C1 segment of cervical spinal cord (tissue), 14 donors: ENCODE measurements around the gene NOS1.
"Not testable (repeated sequence)": the region's sequence is repeated elsewhere in the genome, so short reads cannot be mapped to it uniquely, and the experiment has no call there.

Experiments
- DNase-seq, 14 donors: peaks; one replicate each; lab custom pipeline; 2025; lab: John Stamatoyannopoulos, UW

NOS1 gene

GRCh38 chr12:117361347-117361751 is at the start of gene NOS1:
NOS1 (minus strand) TSS chr12:117361626; CDS start chr12:117331069, 30,557 bp downstream.
- DNase-seq, result no peak

GRCh38 chr12:117409286-117409685 is 47.9 kb upstream of the NOS1 start:
- DNase-seq, result no peak

DNA sequence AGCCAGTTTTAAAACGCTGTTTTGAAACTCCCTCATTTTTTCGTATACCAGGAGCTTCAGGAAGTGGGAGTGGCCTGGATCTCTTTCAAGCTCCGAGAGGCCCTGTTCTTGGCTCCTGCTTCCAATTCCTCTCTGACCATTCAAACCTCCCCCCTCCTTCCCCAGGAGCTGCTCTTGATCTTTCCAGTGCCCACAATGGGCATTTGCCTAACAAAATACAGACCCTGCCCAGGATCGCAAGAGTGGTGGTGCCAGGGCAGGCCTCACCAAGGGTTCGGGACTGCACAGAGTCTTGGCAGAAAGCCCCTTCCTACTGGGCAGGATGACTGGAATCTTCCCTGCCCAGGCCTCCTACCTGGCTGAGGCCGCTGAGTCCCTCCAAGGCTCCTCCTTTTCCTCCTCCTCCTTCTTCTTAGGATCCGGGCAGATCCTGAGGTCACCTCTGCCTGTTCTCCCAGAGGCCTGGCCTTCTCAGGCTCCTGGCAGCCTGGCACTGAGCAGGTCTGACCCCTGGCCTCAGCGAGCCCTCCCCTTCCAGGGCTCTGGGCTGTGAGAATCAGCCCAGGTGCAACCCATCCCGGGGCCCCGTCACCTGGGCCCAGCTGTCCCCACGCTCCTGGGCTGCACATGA is 46.9 kb upstream of the NOS1 start:
- peak in 9 of 14 donors; percentile 11 to 46 (median 22) for DNase-seq

GRCh38 chr12:117404940-117405339 is 43.5 kb upstream of the NOS1 start:
- no peak for DNase-seq

DNA sequence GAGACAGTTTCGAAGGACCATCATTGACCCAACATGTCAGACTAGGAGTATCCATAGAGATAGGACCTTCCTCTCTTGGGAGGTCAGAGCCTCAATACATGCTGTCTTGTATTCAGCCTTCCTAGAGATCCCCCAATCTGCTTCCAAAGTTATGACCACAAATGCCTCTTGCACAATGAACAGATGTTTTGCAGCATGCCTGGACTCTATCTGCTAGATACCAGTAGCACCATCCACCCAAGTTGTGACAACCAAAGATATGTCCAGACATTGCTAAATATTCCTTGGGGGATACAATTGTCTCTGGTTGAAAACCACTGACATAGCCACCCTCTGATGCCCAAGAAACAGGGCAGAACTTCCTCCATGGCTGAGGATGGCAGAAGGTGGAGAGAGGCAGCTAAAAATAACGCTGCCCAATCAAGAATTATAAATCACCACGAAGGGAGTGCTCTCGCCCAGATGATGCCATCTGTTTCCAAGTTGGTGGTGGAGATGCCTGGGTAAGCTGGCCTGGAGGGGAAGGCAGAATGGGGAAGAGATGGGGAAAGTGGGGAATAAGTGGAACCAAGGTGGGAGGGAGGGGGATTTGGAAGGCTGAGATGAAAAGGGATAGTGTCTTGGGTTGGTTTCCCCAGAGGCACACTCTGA is 42.9 kb upstream of the NOS1 start:
- no peak for DNase-seq

GRCh38 chr12:117403586-117404139 is 42.2 kb upstream of the NOS1 start:
- no peak for DNase-seq

GRCh38 chr12:117402363-117402762 is 40.9 kb upstream of the NOS1 start:
- DNase-seq, result no peak

- no peak for DNase-seq
Measured at GRCh38 chr12:117400912-117401311, 39.5 kb upstream of the NOS1 start.

DNA sequence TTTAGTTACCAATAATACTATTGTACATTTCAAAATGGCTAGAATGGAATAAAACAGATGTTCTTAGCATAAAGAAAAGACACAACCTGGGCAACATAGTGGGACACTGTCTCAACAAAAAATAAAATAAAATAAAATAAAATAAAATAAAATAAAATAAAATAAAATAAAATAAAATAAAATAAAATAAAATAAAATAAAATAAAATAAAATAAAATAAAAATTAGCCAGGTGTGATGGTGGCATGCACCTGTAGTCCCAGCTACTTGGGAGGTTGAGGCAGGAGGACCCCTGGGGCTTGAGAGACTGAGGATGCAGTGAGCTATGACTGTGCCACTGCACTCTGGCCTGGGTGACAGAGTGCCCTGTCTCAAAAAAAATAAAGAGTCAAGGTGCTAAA is 37.1 kb upstream of the NOS1 start:
- DNase-seq, result not testable (repeated sequence)

DNA sequence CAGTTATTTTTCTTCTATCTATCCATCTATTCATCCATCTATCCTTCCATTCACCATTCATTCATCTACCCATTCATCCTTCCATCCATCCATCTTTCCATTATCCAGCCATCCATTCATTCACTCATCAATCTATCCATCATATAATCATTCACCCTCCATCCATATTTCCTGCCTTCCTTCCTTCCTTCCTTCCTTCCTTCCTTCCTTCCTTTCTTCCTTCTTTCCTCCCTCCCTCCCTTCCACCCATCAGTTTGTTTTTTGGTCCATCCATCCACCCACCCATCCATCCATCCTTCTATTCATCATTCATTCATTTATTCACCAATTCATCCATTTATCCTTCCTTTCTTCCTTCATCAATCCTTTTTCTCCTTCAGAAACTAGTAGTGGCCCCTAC is 34.3 kb upstream of the NOS1 start:
- DNase-seq, result no peak

DNA sequence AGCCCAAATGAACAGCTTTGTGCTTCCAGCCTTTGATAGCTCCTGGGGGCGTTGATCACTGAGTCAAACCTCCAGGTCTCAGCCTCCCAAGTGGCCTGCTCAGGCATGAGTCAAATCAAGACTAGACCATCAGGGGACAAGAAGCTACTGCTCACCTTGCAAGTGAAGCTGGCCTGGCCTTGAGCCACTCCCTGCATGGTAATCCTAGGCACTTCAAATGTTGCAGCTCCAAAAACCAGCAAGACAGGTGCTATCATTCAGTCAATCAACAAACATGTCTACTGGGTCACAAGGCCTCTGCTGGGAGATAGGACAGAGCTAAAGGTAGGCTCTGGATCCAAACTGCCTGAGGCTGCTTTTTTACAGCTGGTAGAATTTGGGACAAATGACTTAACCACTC is 33.1 kb upstream of the NOS1 start:
- no peak for DNase-seq

GRCh38 chr12:117393656-117394055 is 32.2 kb upstream of the NOS1 start:
- no peak for DNase-seq

GRCh38 chr12:117390866-117391265 is 29.4 kb upstream of the NOS1 start:
- no peak for DNase-seq

DNA sequence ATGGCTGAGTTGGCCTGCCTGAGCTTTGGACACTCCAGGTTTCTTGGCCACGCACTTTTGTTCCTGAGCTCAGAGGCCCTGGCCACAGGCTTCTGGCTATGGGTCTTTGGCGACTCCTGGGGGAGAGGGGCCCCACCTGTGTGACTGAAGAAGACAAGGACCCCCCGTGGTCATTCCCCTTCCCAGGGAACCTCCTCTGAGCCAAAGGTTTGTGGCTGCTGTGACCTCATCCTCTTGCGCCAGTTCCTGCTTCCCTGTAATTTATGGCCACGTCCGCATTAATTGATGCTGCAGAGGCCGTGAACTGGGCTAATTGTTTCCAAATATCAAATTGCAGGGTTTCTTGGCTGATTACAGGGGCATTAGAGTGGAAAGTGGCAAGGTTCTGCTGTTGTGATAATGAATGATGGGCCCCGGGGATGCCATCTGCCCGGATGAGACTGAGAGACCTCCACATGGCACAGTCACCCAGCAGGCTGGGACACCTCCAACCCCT is 27.6 kb upstream of the NOS1 start:
- DNase-seq, result no peak

DNA sequence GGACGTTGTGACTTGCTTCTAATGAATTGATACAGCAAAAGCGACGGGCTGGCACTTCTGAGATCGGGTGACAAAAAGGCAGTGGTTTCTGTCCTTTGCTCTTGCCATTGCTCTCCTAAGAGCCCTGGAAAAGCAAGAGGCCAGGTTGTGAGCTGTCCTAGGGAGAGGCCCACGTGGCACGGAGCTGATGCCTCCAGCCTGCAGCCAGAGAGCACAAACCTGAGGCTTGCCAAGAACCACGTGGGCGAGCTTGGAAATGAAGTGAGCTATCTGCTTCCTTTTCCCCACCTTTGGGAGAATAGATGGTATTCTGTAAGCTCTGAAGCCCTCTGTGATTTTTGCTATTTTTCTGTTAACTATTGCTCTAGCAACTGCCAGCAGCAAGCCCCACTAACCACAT is 26.4 kb upstream of the NOS1 start:
- peak in 1 of 14 donors; percentile 72 for DNase-seq

DNA sequence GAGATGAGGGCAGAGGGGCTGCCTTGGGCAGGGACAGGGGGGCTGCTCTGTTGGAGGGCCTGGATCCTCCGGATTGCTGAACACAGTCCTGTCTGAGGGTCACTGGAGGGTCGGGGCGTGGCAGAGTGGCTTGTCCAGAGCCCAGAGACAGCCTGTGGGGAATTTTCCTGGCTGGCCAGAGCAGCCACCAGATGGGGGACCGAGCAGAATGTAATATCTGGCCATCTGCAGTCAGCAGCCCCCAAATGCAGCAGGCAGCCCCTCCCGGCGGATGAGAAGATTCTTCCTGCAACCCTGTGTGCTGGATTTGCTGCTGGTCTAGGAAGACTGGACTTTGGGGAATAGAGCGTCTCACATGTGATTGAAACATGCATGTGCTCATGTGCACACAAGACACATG is 23.3 kb upstream of the NOS1 start:
- no peak for DNase-seq

- DNase-seq, result no peak
Measured at GRCh38 chr12:117380083-117380482, 18.7 kb upstream of the NOS1 start.

DNA sequence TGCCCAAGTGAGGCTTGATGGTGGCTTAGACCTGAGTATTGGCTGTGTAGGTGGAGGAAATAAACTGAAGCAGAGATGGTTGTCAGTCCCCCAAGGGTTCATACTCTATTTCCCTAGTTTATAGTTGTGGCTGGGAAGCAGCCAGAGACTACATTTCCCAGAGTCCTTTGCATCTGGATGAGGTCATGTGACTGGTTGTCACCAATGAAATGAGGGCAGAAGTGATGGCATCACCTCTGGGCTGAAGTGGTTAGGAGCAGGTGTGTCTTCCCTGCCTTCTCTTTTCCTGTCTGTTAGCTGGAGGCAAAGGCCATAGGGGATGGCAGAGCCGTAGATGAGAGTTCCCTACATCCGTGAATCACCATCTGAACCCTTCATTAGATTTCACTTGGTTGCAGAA is 16.3 kb upstream of the NOS1 start:
- no peak for DNase-seq

DNA sequence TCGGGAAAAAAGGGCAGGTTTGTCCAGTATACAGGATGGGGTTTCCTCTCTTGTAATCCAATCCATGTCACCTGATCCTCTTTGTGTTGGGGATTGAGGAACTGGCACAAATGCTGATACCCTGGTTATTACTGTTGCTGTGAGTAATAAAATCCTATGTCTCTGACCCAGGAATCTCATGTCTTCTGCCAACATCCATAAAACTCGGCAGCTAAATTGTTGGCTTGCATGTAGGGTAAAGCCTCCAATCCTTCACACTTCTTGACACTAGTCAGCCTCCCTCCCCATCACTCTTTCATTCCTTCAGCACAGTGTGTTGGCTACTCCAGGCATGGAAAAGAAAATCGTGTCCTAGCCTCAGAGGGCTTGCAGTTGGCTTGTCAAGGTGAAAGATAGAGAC is 9.2 kb upstream of the NOS1 start:
- no peak for DNase-seq

GRCh38 chr12:117370000-117370399 is 8.6 kb upstream of the NOS1 start:
- not testable (repeated sequence) for DNase-seq

DNA sequence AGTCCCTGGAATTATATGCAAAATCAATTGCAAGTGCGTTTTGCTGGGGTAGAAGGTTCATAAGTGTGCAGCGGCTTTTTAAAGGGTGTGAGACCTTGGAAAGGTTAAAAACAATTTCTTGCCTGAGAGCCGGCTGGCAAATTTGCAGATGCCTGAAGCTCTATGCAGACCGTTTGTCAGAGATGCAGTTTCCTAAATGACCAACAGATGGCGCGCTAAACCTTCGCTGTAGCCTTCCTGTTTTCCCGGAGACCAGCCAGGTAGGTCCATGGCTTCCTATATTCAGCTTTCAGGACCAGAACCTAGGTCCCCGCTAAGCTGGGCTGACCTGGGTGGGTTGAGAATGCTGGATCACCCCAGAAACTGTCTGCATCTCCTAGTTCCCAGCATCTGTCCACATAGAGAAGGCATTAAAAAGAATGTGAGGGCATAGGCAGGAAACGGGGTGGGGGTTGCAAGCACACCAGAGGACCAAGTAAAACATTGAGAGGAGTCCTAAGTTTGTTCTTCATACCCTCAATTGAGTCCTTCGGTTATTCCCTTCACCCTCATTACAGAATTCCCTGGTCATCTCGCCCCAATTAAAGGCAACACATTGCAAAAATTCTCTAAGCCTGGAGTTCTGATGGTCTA is 5.7 kb upstream of the NOS1 start:
- DNase-seq, result peak; percentile 0 to 69 (median 40)

GRCh38 chr12:117365049-117365616 is 3.7 kb upstream of the NOS1 start:
- no peak for DNase-seq
